ENCODE measurements around the gene EFCAB9. TPM values are rescaled to one million over a fixed set of nuclear protein-coding genes. Genes with fewer than 3 reads are reported as not detected.
A peak's percentile ranks its signal among the peaks of the same experiment; 100 is the strongest.

The EFCAB9 gene
- total RNA-seq, 1 donor from 2014 or later, result not detected

DNA sequence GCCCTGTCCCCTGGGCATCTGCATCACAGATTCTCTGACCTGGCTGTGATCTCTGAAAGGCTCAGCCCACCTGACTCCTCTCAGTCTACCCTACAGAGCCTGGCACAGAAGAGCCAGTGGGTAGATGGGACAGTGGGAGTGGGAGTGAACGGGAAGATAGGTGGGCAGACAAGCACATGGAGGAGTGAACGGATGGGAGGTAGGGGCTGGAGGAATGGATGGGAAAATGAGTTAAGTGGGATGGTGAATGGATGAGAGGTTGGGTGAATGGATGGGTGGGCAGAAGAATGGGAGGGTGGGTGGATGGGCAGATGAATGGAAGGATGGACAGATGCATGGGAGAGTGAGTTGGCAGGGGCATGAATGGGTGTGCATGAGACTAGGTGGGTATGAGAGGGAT, 24.8 kb upstream of the EFCAB9 start:
- no peak for DNase-seq (ENCODE audit: extremely low spot score, unreplicated experiment)
- Mint-ChIP-seq H3K9me3 (ENCODE audit: unreplicated experiment) (no peaks in the 10 kb centered on the region), H3K27ac (ENCODE audit: unreplicated experiment) (peak overlapping the region; percentile 44), H3K4me1 (ENCODE audit: unreplicated experiment) (peaks cover 61% of the 10 kb centered on the region), H3K4me3 (ENCODE audit: unreplicated experiment) (no peak overlapping the region), H3K27me3 (ENCODE audit: unreplicated experiment) (no peaks in the 10 kb centered on the region), H3K36me3 (ENCODE audit: unreplicated experiment) (no peaks in the 10 kb centered on the region)
- TF ChIP-seq, protein P1, sequence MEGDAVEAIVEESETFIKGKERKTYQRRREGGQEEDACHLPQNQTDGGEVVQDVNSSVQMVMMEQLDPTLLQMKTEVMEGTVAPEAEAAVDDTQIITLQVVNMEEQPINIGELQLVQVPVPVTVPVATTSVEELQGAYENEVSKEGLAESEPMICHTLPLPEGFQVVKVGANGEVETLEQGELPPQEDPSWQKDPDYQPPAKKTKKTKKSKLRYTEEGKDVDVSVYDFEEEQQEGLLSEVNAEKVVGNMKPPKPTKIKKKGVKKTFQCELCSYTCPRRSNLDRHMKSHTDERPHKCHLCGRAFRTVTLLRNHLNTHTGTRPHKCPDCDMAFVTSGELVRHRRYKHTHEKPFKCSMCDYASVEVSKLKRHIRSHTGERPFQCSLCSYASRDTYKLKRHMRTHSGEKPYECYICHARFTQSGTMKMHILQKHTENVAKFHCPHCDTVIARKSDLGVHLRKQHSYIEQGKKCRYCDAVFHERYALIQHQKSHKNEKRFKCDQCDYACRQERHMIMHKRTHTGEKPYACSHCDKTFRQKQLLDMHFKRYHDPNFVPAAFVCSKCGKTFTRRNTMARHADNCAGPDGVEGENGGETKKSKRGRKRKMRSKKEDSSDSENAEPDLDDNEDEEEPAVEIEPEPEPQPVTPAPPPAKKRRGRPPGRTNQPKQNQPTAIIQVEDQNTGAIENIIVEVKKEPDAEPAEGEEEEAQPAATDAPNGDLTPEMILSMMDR (IDR thresholded peaks at IDR 0.05), result no peak

DNA sequence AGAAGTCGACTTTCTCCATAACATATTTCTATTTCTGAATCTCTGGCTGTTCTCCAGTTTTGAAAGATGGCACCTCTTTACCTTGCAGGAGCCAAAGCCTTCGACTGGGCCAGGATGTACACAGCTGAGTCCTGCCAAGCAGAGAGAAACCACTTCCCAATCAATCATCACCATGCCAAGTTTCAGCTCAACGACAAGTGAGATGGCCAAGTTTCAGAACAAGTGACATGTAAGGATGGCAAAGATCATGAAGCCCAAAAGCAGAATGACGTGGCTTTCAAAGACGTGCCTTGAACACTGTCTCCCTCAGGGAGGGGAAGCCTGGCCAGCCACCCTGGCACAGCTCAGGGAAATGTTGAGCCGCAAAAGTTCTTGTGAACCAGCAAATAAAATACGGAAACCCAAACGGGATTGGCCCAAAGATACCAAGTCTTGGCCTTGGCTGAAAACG, 23.7 kb upstream of the EFCAB9 start:
- TF ChIP-seq, protein P1 (IDR thresholded peaks at IDR 0.05), result no peak
- Mint-ChIP-seq H3K9me3 (ENCODE audit: unreplicated experiment) (no peaks in the 10 kb centered on the region), H3K27me3 (ENCODE audit: unreplicated experiment) (no peaks in the 10 kb centered on the region), H3K4me3 (ENCODE audit: unreplicated experiment) (no peak overlapping the region), H3K4me1 (ENCODE audit: unreplicated experiment) (peaks cover 65% of the 10 kb centered on the region), H3K27ac (ENCODE audit: unreplicated experiment) (no peak overlapping the region), H3K36me3 (ENCODE audit: unreplicated experiment) (no peaks in the 10 kb centered on the region)
- no peak for DNase-seq (ENCODE audit: extremely low spot score, unreplicated experiment)

DNA sequence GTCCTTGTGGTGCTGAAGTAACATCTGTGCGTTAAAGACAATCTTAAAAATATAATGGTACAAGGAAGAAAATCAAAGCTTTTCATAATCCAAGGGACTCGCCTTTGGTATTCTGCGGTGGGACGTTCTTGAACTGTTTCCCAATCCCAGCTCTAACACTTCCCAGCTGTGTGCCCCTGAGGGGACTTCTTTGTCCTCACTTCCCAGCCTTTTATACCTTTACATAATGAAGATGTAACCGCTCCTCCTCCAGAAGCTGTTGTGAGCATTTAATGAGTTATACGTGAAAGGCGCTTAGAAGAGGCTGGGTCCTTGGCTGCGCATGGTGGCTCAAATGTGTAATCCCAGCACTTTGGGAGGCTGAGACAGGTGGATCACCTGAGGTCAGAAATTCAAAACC, 22.9 kb upstream of the EFCAB9 start:
- Mint-ChIP-seq H3K36me3 (ENCODE audit: unreplicated experiment) (no peaks in the 10 kb centered on the region), H3K4me3 (ENCODE audit: unreplicated experiment) (no peak overlapping the region), H3K9me3 (ENCODE audit: unreplicated experiment) (no peaks in the 10 kb centered on the region), H3K4me1 (ENCODE audit: unreplicated experiment) (peaks cover 73% of the 10 kb centered on the region), H3K27me3 (ENCODE audit: unreplicated experiment) (no peaks in the 10 kb centered on the region), H3K27ac (ENCODE audit: unreplicated experiment) (no peak overlapping the region)
- DNase-seq (ENCODE audit: extremely low spot score, unreplicated experiment), result no peak
- TF ChIP-seq, protein P1 (IDR thresholded peaks at IDR 0.05), result no peak

DNA sequence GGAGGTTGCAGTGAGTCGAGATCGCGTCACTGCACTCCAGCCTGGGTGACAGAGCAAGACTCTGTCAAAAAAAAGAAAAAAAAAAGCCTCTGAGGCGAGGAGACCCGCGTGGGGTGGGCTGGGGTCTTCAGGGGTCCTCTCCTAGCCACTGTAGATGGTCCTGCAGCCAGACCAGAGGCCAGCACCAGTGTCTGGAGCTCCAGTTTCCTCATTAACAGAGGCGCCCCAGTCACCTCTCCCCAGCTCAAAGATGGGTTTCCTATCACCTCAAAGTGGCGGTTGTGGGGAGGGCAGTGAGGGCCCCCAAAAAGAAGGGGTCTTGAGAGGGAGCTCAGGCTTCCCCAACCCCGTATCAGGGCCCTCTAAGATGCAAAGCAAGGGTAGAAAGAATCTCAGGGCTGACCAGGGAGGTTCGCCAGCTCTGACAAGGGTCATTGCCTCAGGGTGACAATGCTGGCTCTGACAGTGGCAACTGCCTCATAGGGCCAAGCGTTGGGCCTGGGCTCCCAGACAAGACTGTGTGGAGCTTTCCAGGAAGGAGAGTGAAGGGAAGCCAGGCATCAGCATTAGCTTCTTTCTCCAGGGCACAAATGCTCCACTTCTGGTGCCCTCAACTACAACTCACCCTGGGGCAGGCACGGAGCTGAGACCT, 20.9 kb upstream of the EFCAB9 start:
- H3K27me3 Mint-ChIP-seq (ENCODE audit: unreplicated experiment), result no peaks in the 10 kb centered on the region
- H3K4me3 Mint-ChIP-seq (ENCODE audit: unreplicated experiment), result peak overlapping the region; percentile 26
- no peaks in the 10 kb centered on the region for H3K36me3 Mint-ChIP-seq (ENCODE audit: unreplicated experiment)
- TF ChIP-seq, protein P1 (IDR thresholded peaks at IDR 0.05), result no peak
- DNase-seq (ENCODE audit: extremely low spot score, unreplicated experiment), result no peak
- peak overlapping the region; percentile 79 for H3K27ac Mint-ChIP-seq (ENCODE audit: unreplicated experiment)
- H3K9me3 Mint-ChIP-seq (ENCODE audit: unreplicated experiment), result no peaks in the 10 kb centered on the region
- H3K4me1 Mint-ChIP-seq (ENCODE audit: unreplicated experiment), result peaks cover 61% of the 10 kb centered on the region

DNA sequence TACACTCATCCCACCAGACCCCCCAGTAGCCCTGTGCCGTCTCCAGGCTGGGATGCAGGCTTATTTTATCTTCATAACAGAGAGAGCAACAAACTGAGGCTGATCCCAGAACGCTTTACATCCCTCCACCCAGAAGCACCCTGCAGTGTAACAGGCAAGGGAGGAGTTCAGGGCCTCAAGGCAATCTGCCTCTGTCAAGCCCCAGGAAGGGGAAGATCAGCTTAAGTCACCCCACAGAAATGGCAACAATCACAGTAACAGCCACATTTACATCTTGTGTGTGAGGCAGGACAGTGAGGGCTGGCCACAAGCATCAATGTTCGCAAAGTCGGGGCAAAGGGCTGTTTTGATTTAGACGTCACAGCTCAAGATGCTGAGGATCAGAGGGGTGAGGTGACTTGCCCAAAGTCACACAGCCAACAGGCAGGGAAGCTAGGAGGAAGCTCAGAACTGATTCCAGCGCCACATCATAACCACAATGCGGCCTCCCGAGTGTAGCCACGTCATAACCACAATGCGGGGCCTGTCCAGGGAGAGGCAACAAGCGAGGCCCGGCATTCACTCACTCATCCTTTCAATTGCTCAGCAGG, 20.3 kb upstream of the EFCAB9 start:
- peak overlapping the region; percentile 79 for H3K27ac Mint-ChIP-seq (ENCODE audit: unreplicated experiment)

More for the DNA sequence above, 20.3 kb upstream of the EFCAB9 start:
- TF ChIP-seq, protein P1 (IDR thresholded peaks at IDR 0.05), result no peak
- DNase-seq (ENCODE audit: extremely low spot score, unreplicated experiment), result no peak
- H3K4me1 Mint-ChIP-seq (ENCODE audit: unreplicated experiment), result peaks cover 60% of the 10 kb centered on the region
- H3K9me3 Mint-ChIP-seq (ENCODE audit: unreplicated experiment), result no peaks in the 10 kb centered on the region
- peak overlapping the region; percentile 26 for H3K4me3 Mint-ChIP-seq (ENCODE audit: unreplicated experiment)
- H3K27me3 Mint-ChIP-seq (ENCODE audit: unreplicated experiment), result no peaks in the 10 kb centered on the region
- H3K36me3 Mint-ChIP-seq (ENCODE audit: unreplicated experiment), result no peaks in the 10 kb centered on the region

Data from osteocyte (in vitro differentiated cells).